GM23338 (cell line): ENCODE data around the gene C4orf54. TPM values are rescaled to one million over a fixed set of nuclear protein-coding genes. Genes with fewer than 3 reads are reported as not detected.

Source experiments
- ATAC-seq: fragments of 200-7000 bp; cut with Tn5 transposase; 3 replicates; pipeline ENCODE4 v1.9.1; 2020
- DNase-seq: peaks from one replicate; pipeline ENCODE4 v3.0.0-alpha.2; 2015; ENCODE audit warnings: low spot score
- H2AFZ ChIP-seq: fragments of 200-600 bp; sonication (generic); 2 replicates; pipeline ENCODE4 v1.8.0; 2016; ENCODE audit warnings: antibody characterized with exemption, mild to moderate bottlenecking, moderate library complexity
- H3F3A ChIP-seq: fragments of 200-600 bp; sonication (generic); replicated peaks from 2 replicates; pipeline ENCODE4 v1.8.0; 2017; ENCODE audit warnings: antibody characterized with exemption, mixed run types, low read depth
- H3K27ac ChIP-seq: fragments of 200-600 bp; sonication (generic); 2 replicates; pipeline ENCODE4 v1.6.1; 2016; ENCODE audit warnings: low read depth
- H3K27me3 ChIP-seq: fragments of 200-600 bp; sonication (generic); 2 replicates; pipeline ENCODE4 v1.8.0; 2016; ENCODE audit warnings: mild to moderate bottlenecking, mixed run types, moderate library complexity; ENCODE audit not compliant: insufficient read depth
- H3K36me3 ChIP-seq: fragments of 200-600 bp; sonication (generic); 2 replicates; pipeline ENCODE4 v1.8.0; 2016; ENCODE audit warnings: mild to moderate bottlenecking; ENCODE audit not compliant: insufficient read depth
- H3K4me1 ChIP-seq: fragments of 200-600 bp; sonication (generic); 2 replicates; pipeline ENCODE4 v1.8.0; 2016; ENCODE audit warnings: mild to moderate bottlenecking, moderate library complexity; ENCODE audit not compliant: insufficient read depth
- H3K4me2 ChIP-seq: fragments of 200-600 bp; sonication (generic); 2 replicates; pipeline ENCODE4 v1.7.1; 2017; ENCODE audit warnings: mixed run types
- H3K4me3 ChIP-seq: fragments of 200-600 bp; sonication (generic); 2 replicates; pipeline ENCODE4 v1.6.1; 2016; ENCODE audit warnings: mixed run types
- H3K79me2 ChIP-seq: fragments of 200-600 bp; sonication (generic); replicated peaks from 2 replicates; pipeline ENCODE4 v1.8.0; 2017; ENCODE audit warnings: mild to moderate bottlenecking; ENCODE audit not compliant: insufficient read depth
- H3K9me2 ChIP-seq: fragments of 200-600 bp; sonication (generic); 2 replicates; pipeline ENCODE4 v1.8.0; 2017; ENCODE audit not compliant: insufficient read depth
- H4K20me1 ChIP-seq: fragments of 200-600 bp; sonication (generic); replicated peaks from 2 replicates; pipeline ENCODE4 v1.8.0; 2017; ENCODE audit warnings: mild to moderate bottlenecking; ENCODE audit not compliant: insufficient read depth
- H3K27ac Mint-ChIP-seq: 2 replicates; pipeline ENCODE4 v1.8.0; 2020; ENCODE audit warnings: inconsistent platforms, mild to moderate bottlenecking, moderate library complexity, mixed read lengths
- H3K27me3 Mint-ChIP-seq: 3 replicates; pipeline ENCODE4 v1.8.0; 2022; ENCODE audit warnings: low read depth, mild to moderate bottlenecking, moderate library complexity, mixed read lengths, inconsistent platforms; ENCODE audit not compliant: insufficient read depth, poor library complexity
- H3K36me3 Mint-ChIP-seq: 3 replicates; pipeline ENCODE4 v1.8.0; 2021; ENCODE audit warnings: low read depth, mild to moderate bottlenecking, inconsistent platforms, moderate library complexity, mixed read lengths
- H3K4me1 Mint-ChIP-seq: 3 replicates; pipeline ENCODE4 v1.8.0; 2020; ENCODE audit warnings: mild to moderate bottlenecking, inconsistent platforms, mixed read lengths
- H3K4me3 Mint-ChIP-seq: 3 replicates; pipeline ENCODE4 v1.8.0; 2021; ENCODE audit warnings: moderate library complexity, mild to moderate bottlenecking, inconsistent platforms, mixed read lengths
- H3K9me3 Mint-ChIP-seq: 3 replicates; pipeline ENCODE4 v1.8.0; 2020; ENCODE audit warnings: moderate library complexity, mild to moderate bottlenecking, inconsistent platforms, mixed read lengths
- CREB1 ChIP-seq: fragments of 250-450 bp; sonication (Bioruptor Pico); IDR thresholded peaks from 2 replicates; pipeline ENCODE4 v1.5.0; 2020; ENCODE audit warnings: low read depth, mild to moderate bottlenecking, moderate library complexity
- ETS1 ChIP-seq: IDR thresholded peaks from 2 replicates; pipeline ENCODE4 v1.6.1; 2016; ENCODE audit warnings: antibody characterized with exemption
- EZH2phosphoT487 ChIP-seq: fragments of 200-600 bp; sonication (generic); IDR thresholded peaks from one replicate; pipeline ENCODE4 v1.8.1; 2018; ENCODE audit warnings: antibody characterized with exemption; ENCODE audit not compliant: unreplicated experiment
- NANOG ChIP-seq: IDR thresholded peaks from 2 replicates; pipeline ENCODE4 v1.6.1; 2016; ENCODE audit warnings: antibody characterized with exemption, borderline replicate concordance
- POLR2AphosphoS5 ChIP-seq: IDR thresholded peaks from 2 replicates; pipeline ENCODE4 v1.6.1; 2016; ENCODE audit warnings: antibody characterized with exemption, low read depth
- REST ChIP-seq: IDR thresholded peaks from one replicate; pipeline ENCODE4 v1.6.1; 2018; ENCODE audit warnings: antibody characterized with exemption; ENCODE audit not compliant: unreplicated experiment
- STAT1 ChIP-seq: IDR thresholded peaks from one replicate; pipeline ENCODE4 v1.6.1; 2016; ENCODE audit warnings: antibody characterized with exemption; ENCODE audit not compliant: unreplicated experiment
- ZNF114 ChIP-seq: fragments of 250-450 bp; sonication (Bioruptor Pico); IDR thresholded peaks from 2 replicates; pipeline ENCODE4 v1.5.0; 2020; ENCODE audit warnings: mild to moderate bottlenecking, moderate library complexity
- ZNF331 ChIP-seq: fragments of 250-450 bp; sonication (Bioruptor Pico); IDR thresholded peaks from 2 replicates; pipeline ENCODE4 v1.5.0; 2020; ENCODE audit warnings: low read depth, mild to moderate bottlenecking, moderate library complexity
- ZNF462 ChIP-seq: fragments of 250-450 bp; sonication (Bioruptor Pico); IDR thresholded peaks from 2 replicates; pipeline ENCODE4 v1.5.0; 2020; ENCODE audit warnings: mild to moderate bottlenecking, moderate library complexity
- polyA plus RNA-seq: library from polyadenylated mRNA; unstranded; fragments of >200 nt; fragmentation: Nextera tagmentation; extraction: Ambion mirVana; gene quantifications from 2 replicates; pipeline ENCODE4 v1.2.1, GENCODE V29; 2016
- total RNA-seq: library from RNA; depleted of rRNA; stranded (reverse); fragments of >200 nt; shearing (Covaris generic); gene quantifications from 2 replicates; pipeline ENCODE4 v1.2.3, GENCODE V29; 2014
- TF ChIP-seq, protein P1 (sequence below), 2 experiments: fragments of 200-600 bp in 1 of 2; sonication (generic) in 1 of 2; conservative IDR thresholded peaks; 2 replicates each; pipeline versions ENCODE4 v1.5.1 to v1.6.1; 2016 to 2017; ENCODE audit warnings: antibody characterized with exemption in 2 of 2, low read depth in 2 of 2, mild to moderate bottlenecking in 2 of 2, moderate library complexity in 1 of 2

C4orf54 gene
- total and polyA plus RNA-seq, 2 experiments from 2014 or later = 0.03 TPM; not detected in 1

- Mint-ChIP-seq H3K4me1 (no peaks in the 10 kb centered on the region), H3K27me3 (peaks cover 3% of the 10 kb centered on the region), H3K27ac (no peak overlapping the region), H3K4me3 (no peak overlapping the region), H3K9me3 (no peaks in the 10 kb centered on the region; the same call in 2 of the 3 replicates), H3K36me3 (no peaks in the 10 kb centered on the region)
- H3K79me2 ChIP-seq = no peaks in the 10 kb centered on the region
- no peaks in the 10 kb centered on the region for H3K27me3 ChIP-seq
- no peak for DNase-seq
- H3K9me2 ChIP-seq = no peaks in the 10 kb centered on the region
- no peak overlapping the region for H3K4me3 ChIP-seq
- H3K36me3 ChIP-seq = no peaks in the 10 kb centered on the region
- no peaks in the 10 kb centered on the region for H3F3A ChIP-seq
- TF ChIP-seq ZNF462 (no peak), NANOG (no peak), POLR2AphosphoS5 (no peak), EZH2phosphoT487 (no peak), REST (no peak), CREB1 (CRISPR knock-in tag) (no peak), STAT1 (no peak), ETS1 (no peak), ZNF114 (CRISPR knock-in tag) (no peak), ZNF331 (no peak)
- TF ChIP-seq, protein P1, sequence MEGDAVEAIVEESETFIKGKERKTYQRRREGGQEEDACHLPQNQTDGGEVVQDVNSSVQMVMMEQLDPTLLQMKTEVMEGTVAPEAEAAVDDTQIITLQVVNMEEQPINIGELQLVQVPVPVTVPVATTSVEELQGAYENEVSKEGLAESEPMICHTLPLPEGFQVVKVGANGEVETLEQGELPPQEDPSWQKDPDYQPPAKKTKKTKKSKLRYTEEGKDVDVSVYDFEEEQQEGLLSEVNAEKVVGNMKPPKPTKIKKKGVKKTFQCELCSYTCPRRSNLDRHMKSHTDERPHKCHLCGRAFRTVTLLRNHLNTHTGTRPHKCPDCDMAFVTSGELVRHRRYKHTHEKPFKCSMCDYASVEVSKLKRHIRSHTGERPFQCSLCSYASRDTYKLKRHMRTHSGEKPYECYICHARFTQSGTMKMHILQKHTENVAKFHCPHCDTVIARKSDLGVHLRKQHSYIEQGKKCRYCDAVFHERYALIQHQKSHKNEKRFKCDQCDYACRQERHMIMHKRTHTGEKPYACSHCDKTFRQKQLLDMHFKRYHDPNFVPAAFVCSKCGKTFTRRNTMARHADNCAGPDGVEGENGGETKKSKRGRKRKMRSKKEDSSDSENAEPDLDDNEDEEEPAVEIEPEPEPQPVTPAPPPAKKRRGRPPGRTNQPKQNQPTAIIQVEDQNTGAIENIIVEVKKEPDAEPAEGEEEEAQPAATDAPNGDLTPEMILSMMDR (conservative IDR thresholded peaks at IDR 0.05; ENCODE audit: low read depth in 2 of 2) = no peak
- H3K27ac ChIP-seq = no peak overlapping the region
- no peaks in the 10 kb centered on the region for H3K4me1 ChIP-seq
- ATAC-seq = no peak
- no peak overlapping the region for H3K4me2 ChIP-seq
- H2AFZ ChIP-seq = no peak overlapping the region
- no peaks in the 10 kb centered on the region for H4K20me1 ChIP-seq
Observed at GRCh38 chr4:99705891-99706290, 48.3 kb upstream of the C4orf54 start.
